GM12878 (cell line): Measurements from ENCODE around the gene TMEM131L. TPM values are rescaled to one million over a fixed set of nuclear protein-coding genes. Genes with fewer than 3 reads are reported as not detected.

Experiments
- ASH2L ChIP-seq: fragments of 300-600, 200-600 bp; sonication (generic); IDR thresholded peaks from 2 replicates; pipeline ENCODE4 v1.6.1; 2017; ENCODE audit warnings: low read depth, mild to moderate bottlenecking, borderline replicate concordance
- BRCA1 ChIP-seq: IDR thresholded peaks from 2 replicates; pipeline ENCODE4 v1.6.1; 2011; ENCODE audit warnings: low read depth, low read length, improper control_type of control experiment
- CBFB ChIP-seq: IDR thresholded peaks from 2 replicates; pipeline ENCODE4 v1.6.1; 2016; ENCODE audit warnings: antibody characterized with exemption, low read depth
- EGR1 ChIP-seq, 2 experiments: IDR thresholded peaks; 1 replicate in 1 of 2; 2 replicates in 1 of 2; pipeline ENCODE4 v1.6.1; 2011 to 2012; ENCODE audit warnings: low read depth in 2 of 2, low read length in 2 of 2, borderline replicate concordance in 1 of 2, mild to moderate bottlenecking in 1 of 2, moderate library complexity in 1 of 2
- HDAC6 ChIP-seq: fragments of 200-600 bp; sonication (generic); IDR thresholded peaks from one replicate; pipeline ENCODE4 v1.8.0; 2017; ENCODE audit warnings: antibody characterized with exemption; ENCODE audit not compliant: unreplicated experiment
- IKZF1 ChIP-seq: fragments of 450-650 bp; conservative IDR thresholded peaks from 2 replicates; pipeline ENCODE4 v1.6.1; 2017; ENCODE audit warnings: antibody characterized with exemption, mild to moderate bottlenecking
- KAT2A ChIP-seq: conservative IDR thresholded peaks from 2 replicates; pipeline ENCODE4 v1.6.1; 2011; ENCODE audit warnings: low read depth, low read length; ENCODE audit not compliant: control insufficient read depth
- MAX ChIP-seq: IDR thresholded peaks from 2 replicates; pipeline ENCODE4 v1.6.1; 2012; ENCODE audit warnings: low read depth, low read length, improper control_type of control experiment
- MEF2A ChIP-seq: IDR thresholded peaks from 2 replicates; pipeline ENCODE4 v1.6.1; 2011; ENCODE audit warnings: low read depth, mild to moderate bottlenecking, low read length, moderate library complexity; ENCODE audit not compliant: insufficient read depth
- SMAD1 ChIP-seq: fragments of 450-650 bp; IDR thresholded peaks from 2 replicates; pipeline ENCODE4 v1.6.1; 2018; ENCODE audit warnings: mild to moderate bottlenecking, low read depth; ENCODE audit not compliant: partially characterized antibody
- SREBF1 ChIP-seq: IDR thresholded peaks from 2 replicates; pipeline ENCODE4 v1.6.1; 2012; ENCODE audit warnings: mild to moderate bottlenecking, low read length
- USF2 ChIP-seq: IDR thresholded peaks from 2 replicates; pipeline ENCODE4 v1.6.1; 2011; ENCODE audit warnings: low read depth, low read length, improper control_type of control experiment, borderline replicate concordance
- polyA plus RNA-seq, 11 experiments: library from polyadenylated mRNA; depleted of rRNA in 4 of 11; unstranded in 6 of 11; stranded (reverse) in 5 of 11; fragments of >200 nt; fragmentation: Nextera tagmentation in 4 of 11; fragmentation: Illumina TruSeq in 1 of 11; extraction: Ambion mirVana in 4 of 11; extraction: Trizol in 1 of 11; gene quantifications; 1 replicate in 1 of 11; 2 replicates in 10 of 11; pipeline versions ENCODE4 v1.2.1 to v1.2.3, GENCODE V29; 2011 to 2016; ENCODE audit warnings: inconsistent platforms in 2 of 11, missing spikeins in 2 of 11, low read depth in 1 of 11
- total RNA-seq, 4 experiments: library from RNA; depleted of rRNA in 3 of 4; stranded (reverse); fragments of >200 nt in 3 of 4; fragmentation: Illumina TruSeq in 1 of 4; extraction: Trizol in 1 of 4; gene quantifications; 2 replicates each; pipeline versions ENCODE4 v1.2.1 to v1.2.3, GENCODE V29; 2013 to 2021
- TF ChIP-seq, protein P1 (sequence below): fragments of 450-650 bp; IDR thresholded peaks from 2 replicates; pipeline ENCODE4 v1.6.1; 2017; ENCODE audit warnings: mild to moderate bottlenecking, low read depth, inconsistent platforms; ENCODE audit not compliant: poor library complexity, severe bottlenecking
- TF ChIP-seq, protein P2 (sequence below): fragments of 450-650 bp; IDR thresholded peaks from 2 replicates; pipeline ENCODE4 v1.6.1; 2017; ENCODE audit warnings: mild to moderate bottlenecking, moderate library complexity
- TF ChIP-seq, protein P3 (sequence below): IDR thresholded peaks from 2 replicates; pipeline ENCODE4 v1.6.1; 2012; ENCODE audit warnings: improper control_type of control experiment, low read depth, low read length; ENCODE audit not compliant: insufficient replicate concordance

TMEM131L gene
- total and polyA plus RNA-seq, 10 of the 15 experiments (the other 5 are each of a cell fraction or from before 2014, with no cell fraction given), result 8.5 to 101 (median 74.4) TPM

GRCh38 chr4:153466949-153467896 is 1.1 kb downstream of the TMEM131L start (continued):
- TF ChIP-seq, protein P1, sequence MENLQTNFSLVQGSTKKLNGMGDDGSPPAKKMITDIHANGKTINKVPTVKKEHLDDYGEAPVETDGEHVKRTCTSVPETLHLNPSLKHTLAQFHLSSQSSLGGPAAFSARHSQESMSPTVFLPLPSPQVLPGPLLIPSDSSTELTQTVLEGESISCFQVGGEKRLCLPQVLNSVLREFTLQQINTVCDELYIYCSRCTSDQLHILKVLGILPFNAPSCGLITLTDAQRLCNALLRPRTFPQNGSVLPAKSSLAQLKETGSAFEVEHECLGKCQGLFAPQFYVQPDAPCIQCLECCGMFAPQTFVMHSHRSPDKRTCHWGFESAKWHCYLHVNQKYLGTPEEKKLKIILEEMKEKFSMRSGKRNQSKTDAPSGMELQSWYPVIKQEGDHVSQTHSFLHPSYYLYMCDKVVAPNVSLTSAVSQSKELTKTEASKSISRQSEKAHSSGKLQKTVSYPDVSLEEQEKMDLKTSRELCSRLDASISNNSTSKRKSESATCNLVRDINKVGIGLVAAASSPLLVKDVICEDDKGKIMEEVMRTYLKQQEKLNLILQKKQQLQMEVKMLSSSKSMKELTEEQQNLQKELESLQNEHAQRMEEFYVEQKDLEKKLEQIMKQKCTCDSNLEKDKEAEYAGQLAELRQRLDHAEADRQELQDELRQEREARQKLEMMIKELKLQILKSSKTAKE, result no peak
- TF ChIP-seq, protein P2, sequence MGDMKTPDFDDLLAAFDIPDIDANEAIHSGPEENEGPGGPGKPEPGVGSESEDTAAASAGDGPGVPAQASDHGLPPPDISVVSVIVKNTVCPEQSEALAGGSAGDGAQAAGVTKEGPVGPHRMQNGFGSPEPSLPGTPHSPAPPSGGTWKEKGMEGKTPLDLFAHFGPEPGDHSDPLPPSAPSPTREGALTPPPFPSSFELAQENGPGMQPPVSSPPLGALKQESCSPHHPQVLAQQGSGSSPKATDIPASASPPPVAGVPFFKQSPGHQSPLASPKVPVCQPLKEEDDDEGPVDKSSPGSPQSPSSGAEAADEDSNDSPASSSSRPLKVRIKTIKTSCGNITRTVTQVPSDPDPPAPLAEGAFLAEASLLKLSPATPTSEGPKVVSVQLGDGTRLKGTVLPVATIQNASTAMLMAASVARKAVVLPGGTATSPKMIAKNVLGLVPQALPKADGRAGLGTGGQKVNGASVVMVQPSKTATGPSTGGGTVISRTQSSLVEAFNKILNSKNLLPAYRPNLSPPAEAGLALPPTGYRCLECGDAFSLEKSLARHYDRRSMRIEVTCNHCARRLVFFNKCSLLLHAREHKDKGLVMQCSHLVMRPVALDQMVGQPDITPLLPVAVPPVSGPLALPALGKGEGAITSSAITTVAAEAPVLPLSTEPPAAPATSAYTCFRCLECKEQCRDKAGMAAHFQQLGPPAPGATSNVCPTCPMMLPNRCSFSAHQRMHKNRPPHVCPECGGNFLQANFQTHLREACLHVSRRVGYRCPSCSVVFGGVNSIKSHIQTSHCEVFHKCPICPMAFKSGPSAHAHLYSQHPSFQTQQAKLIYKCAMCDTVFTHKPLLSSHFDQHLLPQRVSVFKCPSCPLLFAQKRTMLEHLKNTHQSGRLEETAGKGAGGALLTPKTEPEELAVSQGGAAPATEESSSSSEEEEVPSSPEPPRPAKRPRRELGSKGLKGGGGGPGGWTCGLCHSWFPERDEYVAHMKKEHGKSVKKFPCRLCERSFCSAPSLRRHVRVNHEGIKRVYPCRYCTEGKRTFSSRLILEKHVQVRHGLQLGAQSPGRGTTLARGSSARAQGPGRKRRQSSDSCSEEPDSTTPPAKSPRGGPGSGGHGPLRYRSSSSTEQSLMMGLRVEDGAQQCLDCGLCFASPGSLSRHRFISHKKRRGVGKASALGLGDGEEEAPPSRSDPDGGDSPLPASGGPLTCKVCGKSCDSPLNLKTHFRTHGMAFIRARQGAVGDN, result no peak
- TF ChIP-seq HDAC6 (no peak), CBFB (peak; percentile 70; the same call in 1 of the 2 replicates), MEF2A (0 out of 2 replicates have a peak, but pooled peaks have one; percentile 53), EGR1 (IDR thresholded peaks at IDR 0.05; ENCODE audit: borderline replicate concordance in 1 of 2, low read depth in 2 of 2, low read length in 2 of 2) (peak; percentile 7 to 96), ASH2L (no peak), MAX (peak; percentile 83), KAT2A (no peak), SMAD1 (peak; percentile 37), IKZF1 (peak; percentile 80), SREBF1 (no peak), USF2 (peak; percentile 53), BRCA1 (no peak)
- TF ChIP-seq, protein P3, sequence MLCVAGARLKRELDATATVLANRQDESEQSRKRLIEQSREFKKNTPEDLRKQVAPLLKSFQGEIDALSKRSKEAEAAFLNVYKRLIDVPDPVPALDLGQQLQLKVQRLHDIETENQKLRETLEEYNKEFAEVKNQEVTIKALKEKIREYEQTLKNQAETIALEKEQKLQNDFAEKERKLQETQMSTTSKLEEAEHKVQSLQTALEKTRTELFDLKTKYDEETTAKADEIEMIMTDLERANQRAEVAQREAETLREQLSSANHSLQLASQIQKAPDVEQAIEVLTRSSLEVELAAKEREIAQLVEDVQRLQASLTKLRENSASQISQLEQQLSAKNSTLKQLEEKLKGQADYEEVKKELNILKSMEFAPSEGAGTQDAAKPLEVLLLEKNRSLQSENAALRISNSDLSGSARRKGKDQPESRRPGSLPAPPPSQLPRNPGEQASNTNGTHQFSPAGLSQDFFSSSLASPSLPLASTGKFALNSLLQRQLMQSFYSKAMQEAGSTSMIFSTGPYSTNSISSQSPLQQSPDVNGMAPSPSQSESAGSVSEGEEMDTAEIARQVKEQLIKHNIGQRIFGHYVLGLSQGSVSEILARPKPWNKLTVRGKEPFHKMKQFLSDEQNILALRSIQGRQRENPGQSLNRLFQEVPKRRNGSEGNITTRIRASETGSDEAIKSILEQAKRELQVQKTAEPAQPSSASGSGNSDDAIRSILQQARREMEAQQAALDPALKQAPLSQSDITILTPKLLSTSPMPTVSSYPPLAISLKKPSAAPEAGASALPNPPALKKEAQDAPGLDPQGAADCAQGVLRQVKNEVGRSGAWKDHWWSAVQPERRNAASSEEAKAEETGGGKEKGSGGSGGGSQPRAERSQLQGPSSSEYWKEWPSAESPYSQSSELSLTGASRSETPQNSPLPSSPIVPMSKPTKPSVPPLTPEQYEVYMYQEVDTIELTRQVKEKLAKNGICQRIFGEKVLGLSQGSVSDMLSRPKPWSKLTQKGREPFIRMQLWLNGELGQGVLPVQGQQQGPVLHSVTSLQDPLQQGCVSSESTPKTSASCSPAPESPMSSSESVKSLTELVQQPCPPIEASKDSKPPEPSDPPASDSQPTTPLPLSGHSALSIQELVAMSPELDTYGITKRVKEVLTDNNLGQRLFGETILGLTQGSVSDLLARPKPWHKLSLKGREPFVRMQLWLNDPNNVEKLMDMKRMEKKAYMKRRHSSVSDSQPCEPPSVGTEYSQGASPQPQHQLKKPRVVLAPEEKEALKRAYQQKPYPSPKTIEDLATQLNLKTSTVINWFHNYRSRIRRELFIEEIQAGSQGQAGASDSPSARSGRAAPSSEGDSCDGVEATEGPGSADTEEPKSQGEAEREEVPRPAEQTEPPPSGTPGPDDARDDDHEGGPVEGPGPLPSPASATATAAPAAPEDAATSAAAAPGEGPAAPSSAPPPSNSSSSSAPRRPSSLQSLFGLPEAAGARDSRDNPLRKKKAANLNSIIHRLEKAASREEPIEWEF, result no peak
